Astrocyte of the cerebellum (primary cell): ENCODE results near the gene NARS2.

Source experiments
- DNase-seq: peaks from one replicate; pipeline ENCODE4 v3.0.0-alpha.2; 2011; ENCODE audit warnings: low read depth
- H3K4me3 ChIP-seq: 2 replicates; pipeline ENCODE4 v1.5.1; 2011; ENCODE audit warnings: mild to moderate bottlenecking, low read depth, low read length, moderate library complexity
- in situ Hi-C: cut with HindIII; loops from 2 replicates; pipeline ENCODE4 v1.10.0; 2017; ENCODE audit warnings: low sequenced_read_pairs
- TF ChIP-seq, protein P1 (sequence below): IDR thresholded peaks from 2 replicates; pipeline ENCODE4 v1.5.1; 2012; ENCODE audit warnings: low read length, low read depth, moderate library complexity, mild to moderate bottlenecking; ENCODE audit errors: missing control alignments

NARS2 gene

DNA sequence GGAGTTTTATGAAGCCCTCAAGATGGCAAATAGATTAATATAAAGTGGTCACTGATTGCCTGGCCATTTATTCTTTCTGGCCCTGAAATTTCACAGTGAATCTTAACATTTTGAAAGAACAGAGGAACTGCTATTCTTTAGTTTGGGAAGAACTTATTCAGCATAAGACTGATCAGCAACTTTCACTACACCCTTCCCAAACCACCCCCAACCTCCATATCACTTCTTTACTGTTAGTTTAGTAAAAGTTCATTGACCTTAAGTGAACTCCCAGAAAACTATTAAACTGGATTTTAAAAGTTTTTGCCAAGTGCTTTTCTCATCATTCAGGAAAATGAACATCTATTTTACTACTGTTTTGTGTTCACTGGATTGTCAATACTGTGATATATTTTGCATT lies 77.4 kb downstream of the NARS2 start:
- H3K4me3 ChIP-seq, result no peak overlapping the region
- in situ Hi-C loops, result no loop called here
- TF ChIP-seq, protein P1, sequence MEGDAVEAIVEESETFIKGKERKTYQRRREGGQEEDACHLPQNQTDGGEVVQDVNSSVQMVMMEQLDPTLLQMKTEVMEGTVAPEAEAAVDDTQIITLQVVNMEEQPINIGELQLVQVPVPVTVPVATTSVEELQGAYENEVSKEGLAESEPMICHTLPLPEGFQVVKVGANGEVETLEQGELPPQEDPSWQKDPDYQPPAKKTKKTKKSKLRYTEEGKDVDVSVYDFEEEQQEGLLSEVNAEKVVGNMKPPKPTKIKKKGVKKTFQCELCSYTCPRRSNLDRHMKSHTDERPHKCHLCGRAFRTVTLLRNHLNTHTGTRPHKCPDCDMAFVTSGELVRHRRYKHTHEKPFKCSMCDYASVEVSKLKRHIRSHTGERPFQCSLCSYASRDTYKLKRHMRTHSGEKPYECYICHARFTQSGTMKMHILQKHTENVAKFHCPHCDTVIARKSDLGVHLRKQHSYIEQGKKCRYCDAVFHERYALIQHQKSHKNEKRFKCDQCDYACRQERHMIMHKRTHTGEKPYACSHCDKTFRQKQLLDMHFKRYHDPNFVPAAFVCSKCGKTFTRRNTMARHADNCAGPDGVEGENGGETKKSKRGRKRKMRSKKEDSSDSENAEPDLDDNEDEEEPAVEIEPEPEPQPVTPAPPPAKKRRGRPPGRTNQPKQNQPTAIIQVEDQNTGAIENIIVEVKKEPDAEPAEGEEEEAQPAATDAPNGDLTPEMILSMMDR, result no peak
- no peak for DNase-seq

DNA sequence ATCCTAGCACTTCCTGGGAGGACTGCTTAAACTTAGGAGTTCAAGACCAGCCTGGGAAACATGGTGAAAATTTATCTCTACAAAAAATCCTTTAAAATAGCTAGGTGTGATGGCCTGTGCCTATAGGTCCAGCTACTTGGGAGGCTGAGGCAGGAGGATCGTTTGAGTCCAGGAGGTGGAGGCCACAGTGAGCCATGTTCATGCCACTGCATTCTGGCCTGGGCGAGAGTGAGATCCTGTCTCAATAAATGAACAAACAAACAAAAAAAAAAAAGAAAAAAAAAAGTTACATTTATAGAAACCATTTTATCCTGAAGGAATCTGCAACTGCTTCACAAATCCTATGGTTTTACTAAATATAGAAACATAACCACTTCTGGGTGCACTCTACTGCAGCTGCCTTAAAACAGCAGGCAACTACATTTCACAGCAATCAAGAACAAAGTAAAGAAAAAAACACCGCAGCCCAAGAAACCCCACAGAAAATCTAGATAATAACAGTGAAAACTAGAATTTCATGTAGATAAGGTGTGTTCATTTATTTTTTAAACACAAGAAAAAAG lies 81.2 kb downstream of the NARS2 start:
- no peak overlapping the region for H3K4me3 ChIP-seq
- in situ Hi-C loops, result no loop called here
- DNase-seq, result no peak
- TF ChIP-seq, protein P1, result no peak

DNA sequence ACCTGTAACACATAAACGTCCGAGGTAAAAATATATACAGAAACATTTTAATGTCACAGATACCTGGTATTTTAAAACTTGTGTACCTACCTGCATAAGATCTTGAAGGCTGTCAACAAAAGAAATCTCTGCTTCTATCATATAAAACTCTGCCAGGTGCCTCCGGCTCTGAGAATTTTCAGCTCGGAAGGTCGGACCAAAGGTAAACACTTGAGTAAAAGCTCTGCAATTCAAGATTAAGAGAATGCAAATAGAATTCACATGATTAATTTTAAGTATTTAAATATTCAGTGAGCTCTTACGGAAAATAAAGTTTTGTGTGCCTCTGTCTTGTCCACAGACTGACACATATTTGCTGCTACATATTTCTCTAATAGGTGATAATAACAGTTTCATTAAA lies 81.7 kb downstream of the NARS2 start:
- H3K4me3 ChIP-seq, result no peak overlapping the region
- DNase-seq, result no peak
- in situ Hi-C loops, result no loop called here
- TF ChIP-seq, protein P1, result no peak

DNA sequence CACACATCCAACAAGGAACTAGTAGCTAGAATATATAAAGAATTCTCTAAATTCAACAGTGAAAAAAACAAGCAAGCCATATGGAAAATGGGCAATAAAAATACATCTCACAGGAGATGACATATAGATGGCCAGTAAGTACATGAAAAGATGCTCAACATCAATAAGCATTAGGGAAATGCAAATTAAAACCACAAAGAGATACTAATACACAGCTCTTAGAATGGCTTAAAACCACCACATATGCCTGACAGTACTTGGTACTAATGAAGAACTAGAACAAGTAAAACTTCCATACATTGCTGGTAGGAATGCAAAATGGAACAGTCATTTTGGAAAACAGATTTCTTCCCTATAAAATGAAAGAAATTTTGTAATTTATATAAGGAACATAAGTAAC lies 85.5 kb downstream of the NARS2 start:
- in situ Hi-C loops, result no loop called here
- TF ChIP-seq, protein P1, result no peak
- no peak overlapping the region for H3K4me3 ChIP-seq
- no peak for DNase-seq

DNA sequence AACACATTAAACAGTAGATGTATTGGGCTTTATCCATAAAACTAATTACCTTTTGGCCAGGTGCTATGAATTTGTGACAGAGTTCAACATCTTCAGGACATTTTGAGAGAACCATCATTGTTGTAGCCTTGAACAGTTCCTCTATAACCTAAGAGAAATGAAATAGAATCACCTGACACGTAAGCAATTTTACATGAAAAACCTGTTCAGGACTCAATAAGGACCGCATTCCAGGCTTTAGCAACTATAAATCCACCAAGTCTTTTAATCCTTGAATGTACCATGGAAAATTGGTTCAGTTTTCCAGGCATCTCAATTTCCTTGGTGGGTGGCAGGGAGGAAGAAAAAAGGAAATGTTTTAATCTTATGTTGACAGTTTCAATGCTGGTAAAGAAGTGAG lies 96.1 kb downstream of the NARS2 start:
- TF ChIP-seq, protein P1, result no peak
- in situ Hi-C loops, result no loop called here
- no peak for DNase-seq
- H3K4me3 ChIP-seq, result no peak overlapping the region

DNA sequence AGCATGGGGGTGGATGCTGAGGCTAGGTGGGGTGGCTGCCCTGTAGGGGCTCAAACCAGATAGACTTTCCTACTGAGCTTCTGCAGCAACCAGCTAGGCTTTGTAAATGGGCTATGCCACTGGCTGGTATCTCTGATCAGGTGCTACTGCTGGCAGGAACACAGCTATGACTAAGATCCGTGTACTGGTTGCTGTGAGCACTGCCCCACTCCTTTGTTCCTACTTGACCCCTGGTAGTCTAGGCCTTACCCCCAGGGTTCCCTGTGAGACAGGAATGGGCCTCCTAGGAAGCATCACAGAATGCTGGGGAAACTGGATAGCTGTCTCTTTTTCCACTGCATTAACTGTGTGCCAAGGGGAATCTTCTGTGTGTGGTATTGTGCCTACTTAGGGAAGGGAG lies 98.6 kb downstream of the NARS2 start:
- in situ Hi-C loops, result no loop called here
- TF ChIP-seq, protein P1, result no peak
- no peak overlapping the region for H3K4me3 ChIP-seq
- no peak for DNase-seq

DNA sequence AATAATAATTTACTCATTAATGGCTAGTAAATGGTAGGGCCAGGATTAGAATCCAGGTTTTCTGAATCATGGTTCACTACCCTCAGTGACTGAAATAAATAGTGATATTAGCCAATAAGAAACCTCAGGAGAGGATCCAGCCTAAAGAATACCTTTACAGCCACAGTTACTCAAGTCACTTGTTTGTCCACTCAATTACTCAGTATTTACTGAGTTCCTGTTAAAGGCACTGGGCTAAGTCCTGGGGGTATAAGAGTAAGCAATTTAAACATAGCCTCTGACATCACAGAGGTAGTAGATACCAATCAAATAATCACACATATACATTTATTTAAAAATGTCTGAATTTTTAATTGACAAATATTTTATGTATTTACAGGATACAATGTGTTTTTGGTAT lies 100.2 kb downstream of the NARS2 start:
- TF ChIP-seq, protein P1, result no peak
- H3K4me3 ChIP-seq, result no peak overlapping the region
- DNase-seq, result no peak
- in situ Hi-C loops, result no loop called here
